A673 (cell line): ENCODE measurements around the gene LRCOL1. TPM values are rescaled to one million over a fixed set of nuclear protein-coding genes. Genes with fewer than 3 reads are reported as not detected.

Source experiments
- BruUV-seq: library from RNA; stranded (reverse); fragments of 400-500 nt; replicated peaks from 2 replicates; lab custom pipeline; 2021; lab: Mats Ljungman, UMichigan
- CTCF ChIA-PET: fragments of 300-600 bp; sonication (Branson Sonifier 250); formaldehyde crosslinking; loops from one replicate; lab custom pipeline; 2022; ENCODE audit warnings: antibody characterized with exemption; lab: Charles Lee
- POLR2A ChIA-PET: fragments of 300-600 bp; sonication (Branson Sonifier 250); formaldehyde crosslinking; loops from one replicate; lab custom pipeline; 2022; ENCODE audit warnings: antibody characterized with exemption; ENCODE audit not compliant: low non-redundant PET; lab: Charles Lee
- DNase-seq: peaks from one replicate; pipeline ENCODE4 v3.0.0-alpha.2; 2015; ENCODE audit warnings: low spot score
- H3K27ac ChIP-seq: fragments of 200-600 bp; sonication (generic); 2 replicates; pipeline ENCODE4 v1.5.1; 2016; ENCODE audit warnings: mixed run types, low read depth, mild to moderate bottlenecking, mixed read lengths, antibody characterized with exemption, low read length; ENCODE audit not compliant: poor library complexity, severe bottlenecking
- H3K27me3 ChIP-seq: fragments of 200-600 bp; sonication (generic); replicated peaks from 2 replicates; pipeline ENCODE4 v1.6.1; 2017; ENCODE audit warnings: mixed run types, low read depth, mild to moderate bottlenecking, mixed read lengths, antibody characterized with exemption, low read length; ENCODE audit not compliant: insufficient read depth, poor library complexity
- H3K36me3 ChIP-seq: fragments of 200-600 bp; sonication (generic); 2 replicates; pipeline ENCODE4 v1.6.1; 2016; ENCODE audit warnings: mixed run types, mild to moderate bottlenecking, mixed read lengths, antibody characterized with exemption, low read length; ENCODE audit not compliant: insufficient read depth, poor library complexity, severe bottlenecking
- H3K4me1 ChIP-seq: fragments of 200-600 bp; sonication (generic); 2 replicates; pipeline ENCODE4 v1.6.1; 2017; ENCODE audit warnings: mixed run types, mild to moderate bottlenecking, mixed read lengths, antibody characterized with exemption, low read length; ENCODE audit not compliant: insufficient read depth, poor library complexity, severe bottlenecking
- H3K4me3 ChIP-seq: fragments of 200-600 bp; sonication (generic); 2 replicates; pipeline ENCODE4 v1.5.1; 2016; ENCODE audit warnings: low read depth, mixed run types, mild to moderate bottlenecking, mixed read lengths, low read length; ENCODE audit not compliant: poor library complexity, severe bottlenecking
- H3K9me3 ChIP-seq: fragments of 200-600 bp; sonication (generic); 2 replicates; pipeline ENCODE4 v1.6.1; 2016; ENCODE audit warnings: mixed run types, low read depth, mild to moderate bottlenecking, mixed read lengths, antibody characterized with exemption, low read length; ENCODE audit not compliant: poor library complexity, severe bottlenecking
- CTCF ChIP-seq: fragments of 300-800, 200-600 bp; sonication (generic); conservative IDR thresholded peaks from 2 replicates; pipeline ENCODE4 v1.5.1; 2017; ENCODE audit warnings: low read depth, mild to moderate bottlenecking, antibody characterized with exemption, low read length, moderate library complexity, mixed read lengths
- EZH2 ChIP-seq: fragments of 200-600 bp; sonication (generic); IDR thresholded peaks from 2 replicates; pipeline ENCODE4 v1.6.1; 2017; ENCODE audit warnings: borderline replicate concordance, low read depth, mild to moderate bottlenecking, mixed read lengths, antibody characterized with exemption, low read length; ENCODE audit not compliant: poor library complexity, severe bottlenecking
- intact Hi-C: fragments of 100-400 bp; cut with micrococcal nuclease; formaldehyde crosslinking; loops from one replicate; pipeline ENCODE4 v1.10.0; 2022; ENCODE audit not compliant: unreplicated experiment
- total RNA-seq: library from RNA; stranded (reverse); gene quantifications from 2 replicates; pipeline ENCODE4 v1.2.3, GENCODE V29; 2021

Gene LRCOL1
- total RNA-seq, 1 experiment from 2014 or later = not detected

GRCh38 chr12:132583411-132583710, 27.0 kb downstream of the LRCOL1 start:
- ChIA-PET POLR2A (no interaction called here), CTCF (no interaction called here)
- H3K27ac ChIP-seq = no peak overlapping the region
- H3K27me3 ChIP-seq = no peaks in the 10 kb centered on the region
- no peaks in the 10 kb centered on the region for H3K4me1 ChIP-seq
- no peaks in the 10 kb centered on the region for H3K9me3 ChIP-seq
- no peak for DNase-seq
- peaks cover 15% of the 10 kb centered on the region for H3K36me3 ChIP-seq
- intact Hi-C loops = no loop called here
- no peak overlapping the region for H3K4me3 ChIP-seq
- no peak for TF ChIP-seq EZH2
- no peak for TF ChIP-seq CTCF
- no TSS peak for BruUV-seq

- no peak for DNase-seq
- Histone ChIP-seq H3K27ac (no peak overlapping the region), H3K4me3 (no peak overlapping the region), H3K9me3 (no peaks in the 10 kb centered on the region), H3K4me1 (no peaks in the 10 kb centered on the region), H3K36me3 (peaks cover 18% of the 10 kb centered on the region), H3K27me3 (no peaks in the 10 kb centered on the region)
- CTCF ChIA-PET = no interaction called here
- BruUV-seq = no TSS peak
- POLR2A ChIA-PET = no interaction called here
- TF ChIP-seq CTCF (no peak), EZH2 (no peak)
- intact Hi-C loops = no loop called here
Observed at GRCh38 chr12:132582582-132583410, 27.6 kb downstream of the LRCOL1 start.

- H3K27me3 ChIP-seq = no peaks in the 10 kb centered on the region
- CTCF ChIA-PET = no interaction called here
Observed at GRCh38 chr12:132582058-132582420, 28.3 kb downstream of the LRCOL1 start.

More at GRCh38 chr12:132582058-132582420, 28.3 kb downstream of the LRCOL1 start:
- DNase-seq = no peak
- Histone ChIP-seq H3K9me3 (no peaks in the 10 kb centered on the region), H3K4me3 (no peak overlapping the region), H3K36me3 (peaks cover 24% of the 10 kb centered on the region), H3K27ac (no peak overlapping the region), H3K4me1 (no peaks in the 10 kb centered on the region)
- POLR2A ChIA-PET = no interaction called here
- intact Hi-C loops = no loop called here
- BruUV-seq = no TSS peak
- TF ChIP-seq CTCF (no peak), EZH2 (no peak)
